Measurements from ENCODE around the gene TSPEAR.

TSPEAR gene

GRCh38 chr21:44718571-44718970, 7.2 kb upstream of the TSPEAR start:
- no peak for DNase-seq

- DNase-seq: no peak
These were observed 6.7 kb upstream of the TSPEAR start for GRCh38 chr21:44718093-44718492.

- no peak for DNase-seq
These were observed 5.6 kb upstream of the TSPEAR start for GRCh38 chr21:44716984-44717383.

GRCh38 chr21:44714905-44715304, 3.5 kb upstream of the TSPEAR start:
- no peak for DNase-seq

- no peak for DNase-seq
These were observed 2.5 kb upstream of the TSPEAR start for GRCh38 chr21:44713846-44714245.

- no peak for DNase-seq
These were observed 1.8 kb upstream of the TSPEAR start for GRCh38 chr21:44713130-44713529.

GRCh38 chr21:44712203-44713028, 1.0 kb upstream of the TSPEAR start:
- DNase-seq: no peak

GRCh38 chr21:44710756-44711326, 531 bp downstream of the TSPEAR start:
- DNase-seq: peak in 1 of 2 experiments; percentile 72

GRCh38 chr21:44710294-44710665, 1.1 kb downstream of the TSPEAR start:
- peak in 1 of 2 experiments; percentile 32 for DNase-seq

- DNase-seq: peak in 1 of 2 experiments; percentile 34
These were observed 1.7 kb downstream of the TSPEAR start for GRCh38 chr21:44709426-44710293.

GRCh38 chr21:44708866-44709425, 2.4 kb downstream of the TSPEAR start:
- no peak for DNase-seq

GRCh38 chr21:44708213-44708865, 3.0 kb downstream of the TSPEAR start:
- peak in 1 of 2 experiments; percentile 43 for DNase-seq

GRCh38 chr21:44706706-44707581, 4.4 kb downstream of the TSPEAR start:
- no peak for DNase-seq

- no peak for DNase-seq
These were observed 5.2 kb downstream of the TSPEAR start for GRCh38 chr21:44706026-44706705.

GRCh38 chr21:44704636-44705001, 6.8 kb downstream of the TSPEAR start:
- no peak for DNase-seq

GRCh38 chr21:44703731-44704635, 7.4 kb downstream of the TSPEAR start:
- no peak for DNase-seq

- DNase-seq: peak in 1 of 2 experiments; percentile 42
These were observed 8.2 kb downstream of the TSPEAR start for GRCh38 chr21:44702973-44703730.

GRCh38 chr21:44702111-44702972, 9.0 kb downstream of the TSPEAR start:
- DNase-seq: no peak

All from NCI-H526 (cell line).